Activated T-helper 2 cell treated with anti-CD3 and anti-CD28 coated beads, Interferon-gamma antibody, Interleukin-2, Interleukin-4, amounts not matched to agents 10 μg/mL and 5 μg/mL and 100 μg/mL, durations not matched to agents 14 hours and 24 hours and 36 hours (primary cell): ENCODE data around the gene FCRL6. TPM values are rescaled to one million over a fixed set of nuclear protein-coding genes. Genes with fewer than 3 reads are reported as not detected.

ENCODE experiments used
- DNase-seq: peaks from one replicate; pipeline ENCODE4 v3.0.0; 2021; ENCODE audit warnings: low spot score
- H3K27ac Mint-ChIP-seq: one replicate; pipeline ENCODE4 v1.8.0; 2021; ENCODE audit warnings: mixed read lengths
- H3K27me3 Mint-ChIP-seq: one replicate; pipeline ENCODE4 v1.8.0; 2021; ENCODE audit warnings: low read depth, mixed read lengths
- H3K36me3 Mint-ChIP-seq: one replicate; pipeline ENCODE4 v1.8.0; 2021; ENCODE audit warnings: low read depth, mixed read lengths
- H3K4me1 Mint-ChIP-seq: one replicate; pipeline ENCODE4 v1.8.0; 2021; ENCODE audit warnings: low read depth, mixed read lengths
- H3K4me3 Mint-ChIP-seq: one replicate; pipeline ENCODE4 v1.8.0; 2021; ENCODE audit warnings: low read depth, mild to moderate bottlenecking, moderate library complexity, mixed read lengths
- H3K9me3 Mint-ChIP-seq: one replicate; pipeline ENCODE4 v1.8.0; 2021; ENCODE audit warnings: mixed read lengths
- intact Hi-C: fragments of 100-400 bp; cut with micrococcal nuclease; formaldehyde crosslinking; loops from one replicate; pipeline ENCODE4 v1.15.1; 2023
- total RNA-seq: library from RNA; stranded (reverse); gene quantifications from 2 replicates; pipeline ENCODE4 v1.2.3, GENCODE V29; 2022

FCRL6 gene
- not detected in 2 replicates for total RNA-seq

GRCh38 chr1:159802111-159802510, at the start of gene FCRL6:
FCRL6 (plus strand) TSS chr1:159802360; CDS start chr1:159802425, 65 bp downstream.
- Mint-ChIP-seq H3K4me1 (peaks cover 11% of the 10 kb centered on the region), H3K27me3 (peaks cover 57% of the 10 kb centered on the region)

GRCh38 chr1:159753386-159753785, 48.8 kb upstream of the FCRL6 start:
- Mint-ChIP-seq H3K36me3 (no peaks in the 10 kb centered on the region), H3K4me1 (no peaks in the 10 kb centered on the region), H3K27ac (no peak overlapping the region), H3K27me3 (no peaks in the 10 kb centered on the region), H3K4me3 (no peak overlapping the region), H3K9me3 (no peaks in the 10 kb centered on the region)
- intact Hi-C loops: no loop called here
- no peak for DNase-seq

More at GRCh38 chr1:159802111-159802510, at the start of gene FCRL6:
- H3K4me3 Mint-ChIP-seq: no peak within 1 kb of the TSS
- DNase-seq: no peak
- H3K27ac Mint-ChIP-seq: no peak within 1 kb of the TSS
- H3K9me3 Mint-ChIP-seq: no peaks in the 10 kb centered on the region
- intact Hi-C loops: no loop called here
- H3K36me3 Mint-ChIP-seq: no peaks in the 10 kb centered on the region

GRCh38 chr1:159755451-159756007, 46.6 kb upstream of the FCRL6 start:
- DNase-seq: no peak
- H3K4me3 Mint-ChIP-seq: no peak overlapping the region
- no peak overlapping the region for H3K27ac Mint-ChIP-seq
- no peaks in the 10 kb centered on the region for H3K36me3 Mint-ChIP-seq
- no peaks in the 10 kb centered on the region for H3K4me1 Mint-ChIP-seq
- H3K27me3 Mint-ChIP-seq: no peaks in the 10 kb centered on the region
- intact Hi-C loops: no loop called here
- H3K9me3 Mint-ChIP-seq: no peaks in the 10 kb centered on the region

- no peak for DNase-seq
- no peaks in the 10 kb centered on the region for H3K36me3 Mint-ChIP-seq
- intact Hi-C loops: no loop called here
Measured at GRCh38 chr1:159756397-159756796, 45.8 kb upstream of the FCRL6 start.

GRCh38 chr1:159763686-159764085, 38.5 kb upstream of the FCRL6 start:
- Mint-ChIP-seq H3K9me3 (no peaks in the 10 kb centered on the region), H3K27me3 (peaks cover 3% of the 10 kb centered on the region), H3K36me3 (no peaks in the 10 kb centered on the region), H3K4me1 (no peaks in the 10 kb centered on the region), H3K27ac (no peak overlapping the region), H3K4me3 (no peak overlapping the region)
- intact Hi-C loops: no loop called here
- DNase-seq: no peak

More at GRCh38 chr1:159756397-159756796, 45.8 kb upstream of the FCRL6 start:
- Mint-ChIP-seq H3K4me3 (no peak overlapping the region), H3K9me3 (no peaks in the 10 kb centered on the region), H3K27ac (no peak overlapping the region), H3K4me1 (no peaks in the 10 kb centered on the region), H3K27me3 (no peaks in the 10 kb centered on the region)

GRCh38 chr1:159765806-159766205, 36.4 kb upstream of the FCRL6 start:
- no peak overlapping the region for H3K4me3 Mint-ChIP-seq
- H3K36me3 Mint-ChIP-seq: no peaks in the 10 kb centered on the region
- peaks cover 3% of the 10 kb centered on the region for H3K27me3 Mint-ChIP-seq
- H3K4me1 Mint-ChIP-seq: no peaks in the 10 kb centered on the region
- H3K27ac Mint-ChIP-seq: no peak overlapping the region
- no peaks in the 10 kb centered on the region for H3K9me3 Mint-ChIP-seq
- intact Hi-C loops: no loop called here
- no peak for DNase-seq

GRCh38 chr1:159771127-159771895, 30.8 kb upstream of the FCRL6 start:
- Mint-ChIP-seq H3K27me3 (peaks cover 10% of the 10 kb centered on the region), H3K4me1 (no peaks in the 10 kb centered on the region), H3K27ac (no peak overlapping the region), H3K4me3 (no peak overlapping the region), H3K9me3 (no peaks in the 10 kb centered on the region), H3K36me3 (no peaks in the 10 kb centered on the region)
- intact Hi-C loops: no loop called here
- DNase-seq: no peak

GRCh38 chr1:159774465-159774864, 27.7 kb upstream of the FCRL6 start:
- no peaks in the 10 kb centered on the region for H3K4me1 Mint-ChIP-seq
- H3K36me3 Mint-ChIP-seq: no peaks in the 10 kb centered on the region
- H3K27ac Mint-ChIP-seq: no peak overlapping the region
- H3K4me3 Mint-ChIP-seq: no peak overlapping the region
- intact Hi-C loops: no loop called here
- no peak for DNase-seq
- H3K9me3 Mint-ChIP-seq: no peaks in the 10 kb centered on the region
- peaks cover 26% of the 10 kb centered on the region for H3K27me3 Mint-ChIP-seq

- H3K9me3 Mint-ChIP-seq: no peaks in the 10 kb centered on the region
- DNase-seq: no peak
- no peak overlapping the region for H3K4me3 Mint-ChIP-seq
- intact Hi-C loops: no loop called here
- peaks cover 2% of the 10 kb centered on the region for H3K4me1 Mint-ChIP-seq
- H3K27me3 Mint-ChIP-seq: peaks cover 28% of the 10 kb centered on the region
- H3K36me3 Mint-ChIP-seq: no peaks in the 10 kb centered on the region
- H3K27ac Mint-ChIP-seq: no peak overlapping the region
Measured at GRCh38 chr1:159775716-159776115, 26.4 kb upstream of the FCRL6 start.

- H3K9me3 Mint-ChIP-seq: no peaks in the 10 kb centered on the region
- DNase-seq: no peak
- H3K4me1 Mint-ChIP-seq: peaks cover 7% of the 10 kb centered on the region
- H3K4me3 Mint-ChIP-seq: no peak overlapping the region
- H3K36me3 Mint-ChIP-seq: no peaks in the 10 kb centered on the region
- peaks cover 21% of the 10 kb centered on the region for H3K27me3 Mint-ChIP-seq
- no peak overlapping the region for H3K27ac Mint-ChIP-seq
- intact Hi-C loops: no loop called here
Measured at GRCh38 chr1:159778266-159778665, 23.9 kb upstream of the FCRL6 start.

GRCh38 chr1:159779403-159779851, 22.7 kb upstream of the FCRL6 start:
- H3K27ac Mint-ChIP-seq: no peak overlapping the region
- DNase-seq: no peak
- H3K4me1 Mint-ChIP-seq: peaks cover 7% of the 10 kb centered on the region
- intact Hi-C loops: no loop called here
- no peak overlapping the region for H3K4me3 Mint-ChIP-seq
- peaks cover 21% of the 10 kb centered on the region for H3K27me3 Mint-ChIP-seq
- H3K36me3 Mint-ChIP-seq: no peaks in the 10 kb centered on the region
- H3K9me3 Mint-ChIP-seq: no peaks in the 10 kb centered on the region

GRCh38 chr1:159780583-159781582, 21.3 kb upstream of the FCRL6 start, which contains the start of gene DUSP23:
DUSP23 (plus strand) TSS chr1:159780962; CDS start chr1:159781101, 139 bp downstream.
- H3K27ac Mint-ChIP-seq: peak within 1 kb of the TSS; percentile 39
- intact Hi-C loops: loop anchor here (1.0 to 5.0 kb wide), 5 partner anchors 41 to 251 kb away; partner anchors contain the start of gene PIGM

More at GRCh38 chr1:159780583-159781582, 21.3 kb upstream of the FCRL6 start, which contains the start of gene DUSP23:
- Mint-ChIP-seq H3K36me3 (no peaks in the 10 kb centered on the region), H3K27me3 (peaks cover 18% of the 10 kb centered on the region), H3K4me3 (peak within 1 kb of the TSS; percentile 73), H3K9me3 (no peaks in the 10 kb centered on the region), H3K4me1 (peaks cover 7% of the 10 kb centered on the region)
- peak; percentile 96 for DNase-seq
